ENCODE results near the gene UGP2.

Gene UGP2

GRCh38 chr2:63886445-63886844, 44.7 kb downstream of the UGP2 start:
- TF ChIP-seq TAF1 (IDR thresholded peaks at IDR 0.05; ENCODE audit: low read depth) (no peak), YY1 (IDR thresholded peaks at IDR 0.05; ENCODE audit: low read depth) (no peak), EP300 (IDR thresholded peaks at IDR 0.05; ENCODE audit: borderline replicate concordance) (no peak), ZBTB7A (IDR thresholded peaks at IDR 0.05; ENCODE audit: low read depth) (no peak), TEAD4 (IDR thresholded peaks at IDR 0.05) (no peak), NFIC (IDR thresholded peaks at IDR 0.05) (no peak), RAD21 (IDR thresholded peaks at IDR 0.05; ENCODE audit: low read depth) (no peak)
- TF ChIP-seq, protein P1, sequence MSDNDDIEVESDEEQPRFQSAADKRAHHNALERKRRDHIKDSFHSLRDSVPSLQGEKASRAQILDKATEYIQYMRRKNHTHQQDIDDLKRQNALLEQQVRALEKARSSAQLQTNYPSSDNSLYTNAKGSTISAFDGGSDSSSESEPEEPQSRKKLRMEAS (IDR thresholded peaks at IDR 0.05), result no peak

- TF ChIP-seq RAD21 (IDR thresholded peaks at IDR 0.05; ENCODE audit: low read depth), result no peak
- TF ChIP-seq, protein P2, sequence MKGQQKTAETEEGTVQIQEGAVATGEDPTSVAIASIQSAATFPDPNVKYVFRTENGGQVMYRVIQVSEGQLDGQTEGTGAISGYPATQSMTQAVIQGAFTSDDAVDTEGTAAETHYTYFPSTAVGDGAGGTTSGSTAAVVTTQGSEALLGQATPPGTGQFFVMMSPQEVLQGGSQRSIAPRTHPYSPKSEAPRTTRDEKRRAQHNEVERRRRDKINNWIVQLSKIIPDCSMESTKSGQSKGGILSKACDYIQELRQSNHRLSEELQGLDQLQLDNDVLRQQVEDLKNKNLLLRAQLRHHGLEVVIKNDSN (IDR thresholded peaks at IDR 0.05), result no peak
- no peak for TF ChIP-seq ZBTB7A (IDR thresholded peaks at IDR 0.05; ENCODE audit: low read depth)
- no peak for TF ChIP-seq CEBPB (IDR thresholded peaks at IDR 0.05)
- no peak for TF ChIP-seq EGR1 (IDR thresholded peaks at IDR 0.05)
- no peak for TF ChIP-seq TEAD4 (IDR thresholded peaks at IDR 0.05)
- no peak for TF ChIP-seq TAF1 (IDR thresholded peaks at IDR 0.05; ENCODE audit: low read depth)
- TF ChIP-seq FOXM1 (IDR thresholded peaks at IDR 0.05; ENCODE audit: borderline replicate concordance, low read depth), result no peak
- TF ChIP-seq CREB1 (IDR thresholded peaks at IDR 0.05; ENCODE audit: low read depth), result no peak
- no peak for TF ChIP-seq YY1 (IDR thresholded peaks at IDR 0.05; ENCODE audit: low read depth)
These were observed 46.4 kb downstream of the UGP2 start for GRCh38 chr2:63888053-63888452.

DNA sequence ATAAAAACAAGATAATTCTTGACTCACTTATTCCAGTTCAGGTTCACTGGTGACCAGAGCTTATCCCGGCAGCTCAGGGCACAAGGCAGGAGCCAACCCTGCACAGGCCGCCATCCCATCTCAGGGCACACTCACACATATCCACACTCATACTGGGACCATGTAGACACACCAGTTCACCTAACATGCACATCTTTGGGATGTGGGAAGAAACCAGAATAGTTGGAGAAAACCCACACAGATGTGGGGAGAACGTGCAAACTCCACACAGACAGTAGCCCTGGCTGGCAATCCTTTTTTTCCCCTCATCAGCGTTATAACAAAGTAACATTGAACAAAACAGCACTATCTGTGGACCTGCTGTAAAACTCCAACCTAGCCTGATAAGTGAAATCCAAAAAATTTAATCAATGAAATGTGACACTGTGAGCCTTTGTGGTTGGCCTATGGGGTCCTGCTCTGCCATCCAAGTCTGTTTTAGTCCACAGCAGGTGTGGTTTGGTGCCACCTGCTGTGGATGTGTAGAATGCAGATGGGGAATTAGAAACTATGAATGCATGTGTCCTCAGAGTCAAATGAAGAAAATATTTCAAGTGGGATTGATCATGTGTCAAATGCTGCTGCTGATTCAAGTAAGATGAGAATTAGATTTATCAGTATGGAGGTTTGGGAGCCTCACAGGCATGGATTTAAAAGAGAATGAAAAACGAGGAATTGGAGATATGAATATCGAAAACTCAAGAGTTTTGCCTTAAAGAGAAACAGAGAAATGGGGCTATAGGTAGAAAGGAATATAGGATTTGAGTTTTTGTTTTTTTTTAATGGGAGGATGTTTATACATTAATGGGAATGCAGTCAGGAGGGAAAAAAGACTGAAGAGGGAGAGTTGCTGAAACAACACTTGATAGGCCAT, 47.0 kb downstream of the UGP2 start:
- TF ChIP-seq YY1 (IDR thresholded peaks at IDR 0.05; ENCODE audit: low read depth), result no peak
- peak; percentile 83 for TF ChIP-seq RAD21 (IDR thresholded peaks at IDR 0.05; ENCODE audit: low read depth)

DNA sequence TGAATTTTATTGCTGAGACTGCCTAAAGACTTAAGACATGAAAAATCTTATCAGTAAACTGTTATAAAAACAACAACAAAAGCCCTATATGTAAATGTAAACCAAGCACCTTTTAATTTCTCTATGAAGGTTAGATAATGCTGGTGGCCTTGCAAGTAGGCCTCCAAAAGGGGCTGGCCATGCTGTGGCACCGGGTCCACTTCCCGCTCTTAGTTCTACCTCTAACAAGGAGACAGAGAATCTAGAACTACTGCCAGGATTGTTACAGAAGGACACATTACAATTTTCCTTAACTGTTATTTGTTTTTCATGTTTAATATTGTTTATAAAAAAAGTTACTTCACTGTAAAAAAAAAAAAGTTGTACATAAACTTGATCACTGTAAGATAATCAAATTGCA, 49.0 kb downstream of the UGP2 start:
- TF ChIP-seq YY1 (IDR thresholded peaks at IDR 0.05; ENCODE audit: low read depth) (no peak), CEBPB (IDR thresholded peaks at IDR 0.05) (no peak), ZBTB7A (IDR thresholded peaks at IDR 0.05; ENCODE audit: low read depth) (no peak), RAD21 (IDR thresholded peaks at IDR 0.05; ENCODE audit: low read depth) (no peak), NFIC (IDR thresholded peaks at IDR 0.05) (no peak), EGR1 (IDR thresholded peaks at IDR 0.05) (no peak)
- TF ChIP-seq, protein P2 (IDR thresholded peaks at IDR 0.05), result no peak
- TF ChIP-seq, protein P1 (IDR thresholded peaks at IDR 0.05), result no peak

DNA sequence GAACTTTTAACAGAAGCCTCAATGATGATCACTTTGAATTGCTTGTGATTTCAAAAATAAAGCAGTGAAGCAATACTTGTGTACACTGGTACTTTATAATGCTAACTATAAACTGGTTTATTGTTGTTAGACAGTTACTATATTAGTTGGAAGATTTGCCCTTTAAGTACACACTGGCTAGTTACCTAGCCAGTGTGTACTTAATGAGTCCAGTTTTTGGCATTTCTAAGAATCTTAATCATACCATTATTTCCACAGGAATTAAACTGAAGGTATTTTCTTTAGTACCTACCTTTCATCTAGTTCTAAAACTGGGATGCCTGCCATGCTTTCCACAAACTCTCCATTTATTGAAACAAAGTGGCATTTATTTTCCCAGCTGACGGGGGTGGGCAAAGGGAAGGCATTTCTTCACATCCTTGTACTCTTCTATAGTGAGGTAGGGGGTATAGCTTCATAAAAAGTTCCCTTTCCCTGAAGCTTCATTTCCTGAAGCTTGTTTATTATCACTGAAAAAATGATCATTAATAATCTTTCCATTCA, 49.9 kb downstream of the UGP2 start:
- TF ChIP-seq TEAD4 (IDR thresholded peaks at IDR 0.05) (no peak), RAD21 (IDR thresholded peaks at IDR 0.05; ENCODE audit: low read depth) (no peak), YY1 (IDR thresholded peaks at IDR 0.05; ENCODE audit: low read depth) (no peak), EGR1 (IDR thresholded peaks at IDR 0.05) (no peak), CEBPB (IDR thresholded peaks at IDR 0.05) (no peak), TCF12 (IDR thresholded peaks at IDR 0.05; ENCODE audit: low read depth) (no peak), ZBTB7A (IDR thresholded peaks at IDR 0.05; ENCODE audit: low read depth) (no peak), EP300 (IDR thresholded peaks at IDR 0.05; ENCODE audit: borderline replicate concordance) (no peak), TAF1 (IDR thresholded peaks at IDR 0.05; ENCODE audit: low read depth) (no peak), FOXM1 (IDR thresholded peaks at IDR 0.05; ENCODE audit: borderline replicate concordance, low read depth) (no peak), CREB1 (IDR thresholded peaks at IDR 0.05; ENCODE audit: low read depth) (no peak), NFIC (IDR thresholded peaks at IDR 0.05) (no peak)
- TF ChIP-seq, protein P2 (IDR thresholded peaks at IDR 0.05), result no peak
- TF ChIP-seq, protein P3, sequence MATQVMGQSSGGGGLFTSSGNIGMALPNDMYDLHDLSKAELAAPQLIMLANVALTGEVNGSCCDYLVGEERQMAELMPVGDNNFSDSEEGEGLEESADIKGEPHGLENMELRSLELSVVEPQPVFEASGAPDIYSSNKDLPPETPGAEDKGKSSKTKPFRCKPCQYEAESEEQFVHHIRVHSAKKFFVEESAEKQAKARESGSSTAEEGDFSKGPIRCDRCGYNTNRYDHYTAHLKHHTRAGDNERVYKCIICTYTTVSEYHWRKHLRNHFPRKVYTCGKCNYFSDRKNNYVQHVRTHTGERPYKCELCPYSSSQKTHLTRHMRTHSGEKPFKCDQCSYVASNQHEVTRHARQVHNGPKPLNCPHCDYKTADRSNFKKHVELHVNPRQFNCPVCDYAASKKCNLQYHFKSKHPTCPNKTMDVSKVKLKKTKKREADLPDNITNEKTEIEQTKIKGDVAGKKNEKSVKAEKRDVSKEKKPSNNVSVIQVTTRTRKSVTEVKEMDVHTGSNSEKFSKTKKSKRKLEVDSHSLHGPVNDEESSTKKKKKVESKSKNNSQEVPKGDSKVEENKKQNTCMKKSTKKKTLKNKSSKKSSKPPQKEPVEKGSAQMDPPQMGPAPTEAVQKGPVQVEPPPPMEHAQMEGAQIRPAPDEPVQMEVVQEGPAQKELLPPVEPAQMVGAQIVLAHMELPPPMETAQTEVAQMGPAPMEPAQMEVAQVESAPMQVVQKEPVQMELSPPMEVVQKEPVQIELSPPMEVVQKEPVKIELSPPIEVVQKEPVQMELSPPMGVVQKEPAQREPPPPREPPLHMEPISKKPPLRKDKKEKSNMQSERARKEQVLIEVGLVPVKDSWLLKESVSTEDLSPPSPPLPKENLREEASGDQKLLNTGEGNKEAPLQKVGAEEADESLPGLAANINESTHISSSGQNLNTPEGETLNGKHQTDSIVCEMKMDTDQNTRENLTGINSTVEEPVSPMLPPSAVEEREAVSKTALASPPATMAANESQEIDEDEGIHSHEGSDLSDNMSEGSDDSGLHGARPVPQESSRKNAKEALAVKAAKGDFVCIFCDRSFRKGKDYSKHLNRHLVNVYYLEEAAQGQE (IDR thresholded peaks at IDR 0.05; ENCODE audit: low read depth), result no peak
- TF ChIP-seq, protein P1 (IDR thresholded peaks at IDR 0.05), result no peak

DNA sequence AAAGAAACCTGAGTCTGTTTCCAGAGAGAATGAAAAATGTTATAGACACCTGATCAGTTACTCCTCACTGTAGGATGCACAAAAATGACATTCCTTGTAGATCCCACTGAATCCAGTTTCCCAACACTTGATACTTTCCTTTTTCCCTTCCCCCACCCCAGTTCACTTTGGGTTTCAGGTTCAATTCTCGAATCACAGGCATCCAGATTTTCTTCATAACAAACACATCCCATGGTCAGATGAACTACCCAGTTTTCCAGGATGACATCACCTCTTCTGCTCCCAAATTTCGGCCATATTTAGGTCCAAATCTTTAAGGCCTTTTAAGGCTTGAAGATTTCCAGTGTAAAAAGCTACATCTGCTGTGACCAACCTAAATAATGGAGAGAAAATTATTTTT, 51.5 kb downstream of the UGP2 start:
- TF ChIP-seq CEBPB (IDR thresholded peaks at IDR 0.05) (no peak), EGR1 (IDR thresholded peaks at IDR 0.05) (no peak), ZBTB7A (IDR thresholded peaks at IDR 0.05; ENCODE audit: low read depth) (no peak), NFIC (IDR thresholded peaks at IDR 0.05) (no peak), TCF12 (IDR thresholded peaks at IDR 0.05; ENCODE audit: low read depth) (no peak), FOXM1 (IDR thresholded peaks at IDR 0.05; ENCODE audit: borderline replicate concordance, low read depth) (no peak), YY1 (IDR thresholded peaks at IDR 0.05; ENCODE audit: low read depth) (no peak), EP300 (IDR thresholded peaks at IDR 0.05; ENCODE audit: borderline replicate concordance) (no peak), CREB1 (IDR thresholded peaks at IDR 0.05; ENCODE audit: low read depth) (no peak), RAD21 (IDR thresholded peaks at IDR 0.05; ENCODE audit: low read depth) (no peak)
- TF ChIP-seq, protein P3 (IDR thresholded peaks at IDR 0.05; ENCODE audit: low read depth), result no peak

Data from Ishikawa (cell line).